ENCODE measurements around the gene ID3.

ID3 gene

GRCh38 chr1:23524716-23525401, 34.4 kb downstream of the ID3 start:
- peak; percentile 46 for DNase-seq

GRCh38 chr1:23524163-23524562, 35.1 kb downstream of the ID3 start:
- DNase-seq: no peak

GRCh38 chr1:23522244-23522982, 36.9 kb downstream of the ID3 start:
- no peak for DNase-seq

GRCh38 chr1:23521588-23521987, 37.7 kb downstream of the ID3 start:
- DNase-seq: no peak

GRCh38 chr1:23517581-23517980, 41.7 kb downstream of the ID3 start:
- DNase-seq: no peak

GRCh38 chr1:23515905-23516304, 43.4 kb downstream of the ID3 start:
- no peak for DNase-seq

- DNase-seq: no peak
Observed at GRCh38 chr1:23514111-23514679, 45.1 kb downstream of the ID3 start.

GRCh38 chr1:23509896-23510295, 49.4 kb downstream of the ID3 start:
- no peak for DNase-seq

Measured in retina (tissue), 1 donor.